H54 (cell line): Measurements from ENCODE around the gene TPT1.

Experiments
- DNase-seq: peaks from one replicate; pipeline ENCODE4 v3.0.0; 2011; ENCODE audit warnings: low spot score, mixed read lengths; ENCODE audit not compliant: insufficient read length
- FAIRE-seq: peaks from 3 replicates; lab custom pipeline; 2011; peaks lifted over from hg19 to GRCh38; lab: Jason Lieb, UNC
- POLR2A ChIP-seq: IDR thresholded peaks from 2 replicates; pipeline ENCODE4 v1.6.1; 2011; ENCODE audit warnings: low read depth, mild to moderate bottlenecking, low read length

Gene TPT1

GRCh38 chr13:45295536-45295935 lies 45.4 kb downstream of the TPT1 start:
- DNase-seq (no peak), FAIRE-seq (no peak)
- no peak for TF ChIP-seq POLR2A

GRCh38 chr13:45292176-45292575 lies 48.8 kb downstream of the TPT1 start:
- no peak for TF ChIP-seq POLR2A
- peak; percentile 43 for FAIRE-seq
- no peak for DNase-seq

GRCh38 chr13:45289936-45290563 lies 50.9 kb downstream of the TPT1 start:
- no peak for TF ChIP-seq POLR2A
- no peak for DNase-seq

More at GRCh38 chr13:45289936-45290563, 50.9 kb downstream of the TPT1 start:
- FAIRE-seq, result no peak
